NCI-H2196 treated with DMSO at 0.1 percent for 48 hours (cell line): ENCODE results near the gene KCNMA1.

Source experiments
- DNase-seq: peaks from one replicate; lab custom pipeline; 2025; ENCODE audit not compliant: unreplicated experiment; lab: John Stamatoyannopoulos, UW

Gene KCNMA1

GRCh38 chr10:77253556-77254064, 384.0 kb downstream of the KCNMA1 start:
- DNase-seq, result no peak

- DNase-seq, result no peak
These were observed 384.5 kb downstream of the KCNMA1 start for GRCh38 chr10:77253147-77253545.

GRCh38 chr10:77252380-77253146, 385.0 kb downstream of the KCNMA1 start:
- DNase-seq, result no peak

- no peak for DNase-seq
These were observed 386.2 kb downstream of the KCNMA1 start for GRCh38 chr10:77251297-77252013.

- no peak for DNase-seq
These were observed 387.6 kb downstream of the KCNMA1 start for GRCh38 chr10:77249901-77250459.

GRCh38 chr10:77248104-77248790, 389.4 kb downstream of the KCNMA1 start:
- DNase-seq, result no peak

- DNase-seq, result no peak
These were observed 390.3 kb downstream of the KCNMA1 start for GRCh38 chr10:77247031-77247990.

GRCh38 chr10:77245953-77246352, 391.7 kb downstream of the KCNMA1 start:
- DNase-seq, result no peak

GRCh38 chr10:77244746-77245145, 392.9 kb downstream of the KCNMA1 start:
- no peak for DNase-seq

GRCh38 chr10:77244286-77244685, 393.3 kb downstream of the KCNMA1 start:
- DNase-seq, result no peak

- DNase-seq, result no peak
These were observed 396.3 kb downstream of the KCNMA1 start for GRCh38 chr10:77241350-77241725.

- DNase-seq, result no peak
These were observed 396.8 kb downstream of the KCNMA1 start for GRCh38 chr10:77240706-77241349.

- no peak for DNase-seq
These were observed 397.5 kb downstream of the KCNMA1 start for GRCh38 chr10:77240041-77240652.

GRCh38 chr10:77237120-77237519, 400.5 kb downstream of the KCNMA1 start:
- no peak for DNase-seq

- no peak for DNase-seq
These were observed 400.9 kb downstream of the KCNMA1 start for GRCh38 chr10:77236700-77237099.

GRCh38 chr10:77236029-77236428, 401.6 kb downstream of the KCNMA1 start:
- DNase-seq, result no peak

GRCh38 chr10:77234599-77234998, 403.0 kb downstream of the KCNMA1 start:
- DNase-seq, result no peak

- DNase-seq, result no peak
These were observed 404.1 kb downstream of the KCNMA1 start for GRCh38 chr10:77233466-77233865.

GRCh38 chr10:77231884-77232610, 405.6 kb downstream of the KCNMA1 start:
- DNase-seq, result no peak
